Measurements from ENCODE around the gene KNL1.

The KNL1 gene

GRCh38 chr15:40593588-40594428 lies at the start of gene KNL1:
Gene KNL1, plus strand, starts transcription at chr15:40594249. Its CDS starts 8,683 bp downstream, at chr15:40602932.
- H3K4me3 ChIP-seq (ENCODE audit: low read length): peak within 1 kb of the TSS; percentile 80
- no peaks in the 10 kb centered on the region for H3K27me3 ChIP-seq (ENCODE audit: insufficient read depth, low read length)
- H3K9me3 ChIP-seq (ENCODE audit: low read length): no peaks in the 10 kb centered on the region
- H3K4me1 ChIP-seq (ENCODE audit: insufficient read depth, low read length): no peaks in the 10 kb centered on the region
- H3K36me3 ChIP-seq (ENCODE audit: insufficient read depth, low read length): no peaks in the 10 kb centered on the region
- peak within 1 kb of the TSS; percentile 82 for H2AFZ ChIP-seq (ENCODE audit: low read depth, low read length)

DNA sequence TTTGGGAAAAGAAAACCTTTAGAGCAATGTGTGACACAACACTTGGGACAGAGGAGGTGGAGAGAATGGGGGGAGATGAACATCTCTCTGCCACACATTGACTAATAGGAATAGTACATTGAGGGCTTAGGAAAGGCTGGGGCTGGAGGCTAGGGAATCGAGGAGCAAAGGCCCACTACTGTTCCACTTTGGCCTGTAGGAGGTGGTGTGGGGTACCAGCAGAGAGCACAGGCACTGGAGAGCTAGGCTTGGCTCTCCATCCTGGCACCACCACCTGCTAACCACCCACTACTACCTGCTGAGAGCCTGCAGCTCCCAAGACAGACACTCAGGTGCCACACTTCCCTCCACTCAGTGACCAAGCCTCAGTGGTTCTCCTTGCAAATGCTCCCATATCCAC lies 48.6 kb upstream of the KNL1 start:
- no peaks in the 10 kb centered on the region for H3K4me1 ChIP-seq (ENCODE audit: insufficient read depth, low read length)
- no peaks in the 10 kb centered on the region for H3K27me3 ChIP-seq (ENCODE audit: insufficient read depth, low read length)
- no peaks in the 10 kb centered on the region for H3K9me3 ChIP-seq (ENCODE audit: low read length)
- no peak overlapping the region for H2AFZ ChIP-seq (ENCODE audit: low read depth, low read length)
- peaks cover 5% of the 10 kb centered on the region for H3K36me3 ChIP-seq (ENCODE audit: insufficient read depth, low read length)
- no peak overlapping the region for H3K4me3 ChIP-seq (ENCODE audit: low read length)

DNA sequence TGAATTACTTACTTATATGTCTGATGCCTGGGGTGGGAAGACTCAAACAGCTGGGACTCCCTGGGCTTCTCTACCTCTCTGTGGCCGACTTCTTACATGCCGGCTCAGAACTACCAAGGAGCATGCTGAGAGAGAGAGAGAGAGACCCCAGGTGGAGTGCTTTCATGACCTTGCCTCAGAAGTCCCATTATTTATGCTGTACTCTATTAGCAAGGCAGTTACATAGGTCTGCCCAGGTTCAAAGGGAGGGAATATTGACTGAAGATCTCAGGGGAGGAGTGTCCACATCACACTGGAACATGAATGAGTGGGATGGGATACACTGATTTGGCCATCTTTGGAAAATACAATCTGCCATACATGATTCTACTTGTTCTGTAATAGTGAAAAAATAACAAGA lies 45.4 kb upstream of the KNL1 start:
- no peak overlapping the region for H2AFZ ChIP-seq (ENCODE audit: low read depth, low read length)
- H3K27me3 ChIP-seq (ENCODE audit: insufficient read depth, low read length): no peaks in the 10 kb centered on the region
- H3K9me3 ChIP-seq (ENCODE audit: low read length): no peaks in the 10 kb centered on the region
- peaks cover 5% of the 10 kb centered on the region for H3K36me3 ChIP-seq (ENCODE audit: insufficient read depth, low read length)
- H3K4me1 ChIP-seq (ENCODE audit: insufficient read depth, low read length): no peaks in the 10 kb centered on the region
- H3K4me3 ChIP-seq (ENCODE audit: low read length): no peak overlapping the region

DNA sequence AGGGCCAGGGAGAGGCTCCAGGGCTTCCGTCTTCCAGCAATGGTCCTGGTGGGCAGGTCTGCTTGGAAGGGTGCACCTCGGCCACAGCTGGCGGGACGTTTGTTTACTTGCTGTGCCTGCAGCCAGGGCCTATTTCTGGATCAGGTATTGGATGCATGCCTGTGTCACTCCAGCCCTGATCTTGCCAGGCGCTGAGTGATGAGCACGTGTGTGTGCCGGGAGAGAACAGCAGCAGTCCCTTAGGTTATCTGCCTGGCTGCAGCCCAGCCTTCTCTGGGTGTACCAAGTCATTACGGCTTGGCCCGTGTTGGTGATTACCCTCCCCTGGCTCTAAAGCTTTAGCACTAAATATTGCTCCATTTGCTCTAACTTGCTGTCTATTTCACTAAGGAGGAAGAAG lies 44.2 kb upstream of the KNL1 start:
- Histone ChIP-seq H3K27me3 (ENCODE audit: insufficient read depth, low read length) (no peaks in the 10 kb centered on the region), H3K4me1 (ENCODE audit: insufficient read depth, low read length) (peaks cover 8% of the 10 kb centered on the region), H2AFZ (ENCODE audit: low read depth, low read length) (no peak overlapping the region), H3K9me3 (ENCODE audit: low read length) (no peaks in the 10 kb centered on the region), H3K36me3 (ENCODE audit: insufficient read depth, low read length) (peaks cover 5% of the 10 kb centered on the region), H3K4me3 (ENCODE audit: low read length) (no peak overlapping the region)

DNA sequence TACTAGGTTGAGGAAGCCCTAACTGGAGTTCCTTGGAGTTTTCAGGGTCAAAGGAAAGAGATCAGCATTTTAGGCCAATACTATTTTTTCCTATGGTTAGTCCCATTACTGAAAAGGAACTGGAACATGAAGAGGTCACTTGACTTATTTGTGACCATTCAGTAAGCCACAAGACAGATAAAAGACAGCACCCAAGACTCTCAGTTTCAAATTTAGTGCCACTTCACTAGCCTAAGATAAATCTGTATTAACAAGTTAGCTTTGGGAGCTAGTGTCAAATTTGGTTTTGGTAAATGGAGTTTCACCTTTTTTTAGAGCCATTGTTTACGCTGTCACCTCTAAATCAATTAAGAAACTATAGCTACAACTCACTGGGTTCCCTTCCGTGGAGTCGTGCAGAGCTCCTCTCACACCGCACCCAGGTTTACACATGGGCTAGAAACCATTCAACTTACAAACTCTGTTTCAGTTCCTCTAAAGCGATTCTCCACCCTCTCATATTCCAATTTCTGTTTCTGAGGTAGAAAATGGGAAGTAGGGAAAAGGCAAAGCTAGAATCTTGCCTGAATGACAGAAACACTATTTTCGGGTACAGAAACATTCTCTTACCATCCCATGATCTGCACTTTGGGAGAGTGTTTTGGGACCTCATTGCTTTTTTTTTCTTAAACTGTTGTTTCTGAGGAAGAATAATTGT lies 43.6 kb upstream of the KNL1 start:
- H2AFZ ChIP-seq (ENCODE audit: low read depth, low read length): no peak overlapping the region
- H3K9me3 ChIP-seq (ENCODE audit: low read length): no peaks in the 10 kb centered on the region
- no peak overlapping the region for H3K4me3 ChIP-seq (ENCODE audit: low read length)
- no peaks in the 10 kb centered on the region for H3K27me3 ChIP-seq (ENCODE audit: insufficient read depth, low read length)
- peaks cover 7% of the 10 kb centered on the region for H3K36me3 ChIP-seq (ENCODE audit: insufficient read depth, low read length)
- H3K4me1 ChIP-seq (ENCODE audit: insufficient read depth, low read length): peaks cover 10% of the 10 kb centered on the region

DNA sequence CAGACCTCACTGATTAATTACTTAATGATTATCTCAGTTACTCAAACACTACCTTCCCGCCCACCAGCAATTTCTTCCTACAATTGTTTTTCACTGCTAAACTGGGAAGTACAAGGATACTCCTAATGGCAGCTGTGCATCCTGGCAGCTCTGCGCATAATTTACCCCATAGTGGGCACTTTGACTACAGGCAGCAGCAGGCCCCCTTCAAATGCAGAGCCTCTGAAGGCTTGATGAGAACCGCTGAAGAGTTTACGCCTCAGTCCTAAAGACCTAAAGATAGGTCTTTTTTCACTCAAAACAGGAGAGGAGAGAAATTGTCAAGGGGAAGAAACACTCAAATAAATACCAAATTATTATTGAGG lies 39.9 kb upstream of the KNL1 start:
- Histone ChIP-seq H3K36me3 (ENCODE audit: insufficient read depth, low read length) (peaks cover 16% of the 10 kb centered on the region), H3K9me3 (ENCODE audit: low read length) (no peaks in the 10 kb centered on the region), H3K4me1 (ENCODE audit: insufficient read depth, low read length) (peaks cover 10% of the 10 kb centered on the region), H3K4me3 (ENCODE audit: low read length) (no peak overlapping the region), H2AFZ (ENCODE audit: low read depth, low read length) (no peak overlapping the region), H3K27me3 (ENCODE audit: insufficient read depth, low read length) (no peaks in the 10 kb centered on the region)

DNA sequence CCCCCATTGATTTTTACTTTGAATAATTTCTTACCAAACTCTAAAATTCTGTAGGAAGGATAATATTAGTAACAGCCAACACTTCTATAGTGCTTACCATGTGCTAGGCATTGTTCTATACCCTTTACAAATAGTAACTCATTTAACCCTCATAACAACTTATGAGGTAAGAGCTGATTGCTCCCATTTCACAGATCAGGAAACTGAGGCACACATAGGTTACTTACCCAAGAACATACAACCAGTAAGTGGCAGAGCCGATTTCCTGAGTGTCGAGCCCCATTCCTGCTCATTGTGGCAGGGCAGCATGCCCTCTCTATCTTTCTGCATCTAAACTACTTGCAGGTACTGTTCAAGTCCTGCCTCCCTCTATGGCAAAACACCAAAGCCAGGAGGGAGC lies 38.2 kb upstream of the KNL1 start:
- Histone ChIP-seq H3K9me3 (ENCODE audit: low read length) (no peaks in the 10 kb centered on the region), H3K27me3 (ENCODE audit: insufficient read depth, low read length) (no peaks in the 10 kb centered on the region), H2AFZ (ENCODE audit: low read depth, low read length) (no peak overlapping the region), H3K4me1 (ENCODE audit: insufficient read depth, low read length) (peaks cover 10% of the 10 kb centered on the region), H3K4me3 (ENCODE audit: low read length) (no peak overlapping the region), H3K36me3 (ENCODE audit: insufficient read depth, low read length) (peaks cover 14% of the 10 kb centered on the region)

- Histone ChIP-seq H3K4me3 (ENCODE audit: low read length) (no peak overlapping the region), H2AFZ (ENCODE audit: low read depth, low read length) (no peak overlapping the region), H3K9me3 (ENCODE audit: low read length) (no peaks in the 10 kb centered on the region), H3K4me1 (ENCODE audit: insufficient read depth, low read length) (peaks cover 11% of the 10 kb centered on the region), H3K36me3 (ENCODE audit: insufficient read depth, low read length) (peaks cover 18% of the 10 kb centered on the region), H3K27me3 (ENCODE audit: insufficient read depth, low read length) (no peaks in the 10 kb centered on the region)
These were observed 34.9 kb upstream of the KNL1 start for GRCh38 chr15:40558952-40559742.

- Histone ChIP-seq H3K4me3 (ENCODE audit: low read length) (no peak overlapping the region), H3K9me3 (ENCODE audit: low read length) (no peaks in the 10 kb centered on the region), H3K4me1 (ENCODE audit: insufficient read depth, low read length) (peaks cover 10% of the 10 kb centered on the region), H2AFZ (ENCODE audit: low read depth, low read length) (no peak overlapping the region), H3K36me3 (ENCODE audit: insufficient read depth, low read length) (peaks cover 4% of the 10 kb centered on the region), H3K27me3 (ENCODE audit: insufficient read depth, low read length) (no peaks in the 10 kb centered on the region)
These were observed 31.4 kb upstream of the KNL1 start for GRCh38 chr15:40562691-40563090.

- no peak overlapping the region for H2AFZ ChIP-seq (ENCODE audit: low read depth, low read length)
- H3K9me3 ChIP-seq (ENCODE audit: low read length): no peaks in the 10 kb centered on the region
- no peak overlapping the region for H3K4me3 ChIP-seq (ENCODE audit: low read length)
- peaks cover 12% of the 10 kb centered on the region for H3K4me1 ChIP-seq (ENCODE audit: insufficient read depth, low read length)
- H3K36me3 ChIP-seq (ENCODE audit: insufficient read depth, low read length): peaks cover 4% of the 10 kb centered on the region
- no peaks in the 10 kb centered on the region for H3K27me3 ChIP-seq (ENCODE audit: insufficient read depth, low read length)
These were observed 30.6 kb upstream of the KNL1 start for GRCh38 chr15:40563426-40563825.

GRCh38 chr15:40564591-40565332 lies 29.3 kb upstream of the KNL1 start, which contains the start of gene CCDC32:
Gene CCDC32, minus strand, starts transcription at chr15:40565042. Its CDS starts 2,027 bp downstream, at chr15:40563015.
- peak within 1 kb of the TSS; percentile 87 for H2AFZ ChIP-seq (ENCODE audit: low read depth, low read length)
- peak within 1 kb of the TSS; percentile 86 for H3K4me3 ChIP-seq (ENCODE audit: low read length)
- H3K27me3 ChIP-seq (ENCODE audit: insufficient read depth, low read length): no peaks in the 10 kb centered on the region
- peaks cover 16% of the 10 kb centered on the region for H3K4me1 ChIP-seq (ENCODE audit: insufficient read depth, low read length)
- H3K9me3 ChIP-seq (ENCODE audit: low read length): no peaks in the 10 kb centered on the region
- peaks cover 4% of the 10 kb centered on the region for H3K36me3 ChIP-seq (ENCODE audit: insufficient read depth, low read length)

- peaks cover 24% of the 10 kb centered on the region for H3K4me1 ChIP-seq (ENCODE audit: insufficient read depth, low read length)
- no peaks in the 10 kb centered on the region for H3K27me3 ChIP-seq (ENCODE audit: insufficient read depth, low read length)
- H3K9me3 ChIP-seq (ENCODE audit: low read length): no peaks in the 10 kb centered on the region
- peak overlapping the region; percentile 86 for H3K4me3 ChIP-seq (ENCODE audit: low read length)
- H3K36me3 ChIP-seq (ENCODE audit: insufficient read depth, low read length): peaks cover 4% of the 10 kb centered on the region
- peak overlapping the region; percentile 69 for H2AFZ ChIP-seq (ENCODE audit: low read depth, low read length)
These were observed 28.5 kb upstream of the KNL1 start for GRCh38 chr15:40565333-40566238.

Data from neuron (in vitro differentiated cells).